GM18511 (cell line): ENCODE data around the gene IL1F10.

Experiments
- ATAC-seq: cut with Tn5 transposase; IDR thresholded peaks from one replicate; pipeline ENCODE4 v1.9.1; 2021; ENCODE audit warnings: mild to moderate bottlenecking, moderate library complexity; ENCODE audit not compliant: unreplicated experiment

The IL1F10 gene

GRCh38 chr2:113058998-113059960 is 8.5 kb upstream of the IL1F10 start, which contains the start of gene IL36RN:
IL36RN (plus strand) TSS chr2:113059198; CDS start chr2:113059439, 241 bp downstream.
- no peak for ATAC-seq

DNA sequence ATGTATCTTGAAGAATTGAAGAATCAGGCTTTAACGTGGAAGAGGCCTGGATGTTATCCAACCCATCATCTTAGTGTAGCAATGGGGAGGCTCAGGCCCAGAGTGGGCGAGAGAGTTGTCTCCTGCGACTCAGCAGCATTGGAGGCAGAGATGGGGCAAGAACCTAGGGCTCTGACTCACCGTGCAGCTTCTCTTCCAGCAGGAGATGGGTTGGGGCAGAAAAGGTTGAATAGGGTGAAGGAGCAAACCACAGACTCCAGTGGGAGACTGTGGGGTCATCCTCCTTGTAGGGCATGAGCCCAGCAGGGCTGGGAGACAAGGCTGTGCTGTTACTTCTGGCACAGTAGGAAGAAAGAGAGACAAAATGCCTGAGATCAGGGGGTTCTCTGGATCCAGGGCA is 7.4 kb upstream of the IL1F10 start:
- no peak for ATAC-seq

GRCh38 chr2:113060796-113061195 is 7.0 kb upstream of the IL1F10 start:
- no peak for ATAC-seq

- no peak for ATAC-seq
These were observed 6.5 kb upstream of the IL1F10 start for GRCh38 chr2:113061241-113061640.

GRCh38 chr2:113061896-113062770 is 5.6 kb upstream of the IL1F10 start:
- no peak for ATAC-seq

DNA sequence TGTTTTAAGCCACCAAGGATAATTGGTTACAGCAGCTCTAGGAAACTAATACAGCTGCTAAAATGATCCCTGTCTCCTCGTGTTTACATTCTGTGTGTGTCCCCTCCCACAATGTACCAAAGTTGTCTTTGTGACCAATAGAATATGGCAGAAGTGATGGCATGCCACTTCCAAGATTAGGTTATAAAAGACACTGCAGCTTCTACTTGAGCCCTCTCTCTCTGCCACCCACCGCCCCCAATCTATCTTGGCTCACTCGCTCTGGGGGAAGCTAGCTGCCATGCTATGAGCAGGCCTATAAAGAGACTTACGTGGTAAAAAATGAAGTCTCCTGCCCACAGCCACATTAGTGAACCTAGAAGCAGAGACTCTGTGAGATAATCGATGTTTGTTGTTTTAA is 3.5 kb upstream of the IL1F10 start:
- ATAC-seq: no peak

- no peak for ATAC-seq
These were observed 2.9 kb upstream of the IL1F10 start for GRCh38 chr2:113064898-113065297.

DNA sequence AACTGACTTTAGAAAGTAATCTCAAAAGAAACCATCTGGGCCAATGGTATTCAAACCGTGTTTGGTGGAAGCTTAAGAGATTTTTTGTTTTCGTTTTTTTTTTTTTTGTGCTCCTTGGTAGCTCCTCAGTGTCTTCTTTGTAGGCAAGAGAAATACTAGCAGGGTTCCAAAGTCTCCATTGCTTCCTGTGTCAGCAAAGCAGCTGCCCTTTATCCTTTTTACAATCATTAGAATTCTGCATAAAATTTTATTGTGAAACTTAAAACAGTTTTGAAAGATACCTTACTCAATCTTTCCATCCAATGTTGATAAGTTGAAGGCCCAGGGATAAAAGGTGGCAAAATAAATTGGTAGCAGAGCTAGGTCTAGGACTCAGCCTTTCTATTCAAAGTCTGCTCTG is 479 bp downstream of the IL1F10 start:
- no peak for ATAC-seq

DNA sequence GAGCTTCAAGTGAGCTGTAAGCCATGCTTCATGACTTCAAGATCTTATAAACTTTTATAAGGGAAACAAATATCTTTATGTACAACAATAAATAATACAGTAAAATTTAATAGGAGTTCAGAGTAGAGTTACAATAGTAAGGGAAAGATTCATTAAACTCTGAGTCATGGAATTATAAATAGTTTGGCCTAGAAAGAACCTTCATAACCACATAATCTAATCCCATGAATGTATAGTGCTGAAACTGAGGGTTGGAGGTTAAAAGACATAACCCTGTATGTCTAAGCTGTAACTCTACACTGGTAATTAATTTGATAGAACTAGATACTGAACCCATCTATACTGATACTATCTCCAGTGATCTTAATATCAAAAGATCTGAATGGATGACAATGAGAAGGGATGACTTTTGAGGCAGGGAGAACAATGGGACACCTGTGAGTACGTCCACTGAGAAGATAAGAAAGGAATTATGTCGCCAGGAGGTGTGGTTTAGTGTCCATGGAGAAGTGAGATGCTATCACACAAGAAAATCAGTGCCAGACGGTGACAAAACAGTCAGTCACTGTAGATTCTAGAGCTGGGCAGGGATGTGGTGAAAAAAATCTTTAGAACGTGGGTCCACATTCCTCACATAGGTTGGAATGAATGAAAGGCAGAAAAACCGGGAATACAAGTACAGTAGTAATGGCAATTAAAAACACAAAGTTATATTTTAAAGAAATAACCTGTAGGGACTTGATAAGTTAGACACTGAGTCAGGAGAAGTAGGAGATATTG is 1.1 kb downstream of the IL1F10 start:
- ATAC-seq: no peak

- ATAC-seq: no peak
These were observed 2.2 kb downstream of the IL1F10 start for GRCh38 chr2:113069676-113070605.

- ATAC-seq: no peak
These were observed 2.8 kb downstream of the IL1F10 start for GRCh38 chr2:113070606-113070975.

GRCh38 chr2:113072584-113072983 is 4.8 kb downstream of the IL1F10 start:
- no peak for ATAC-seq

GRCh38 chr2:113073325-113073834 is 5.6 kb downstream of the IL1F10 start:
- no peak for ATAC-seq

DNA sequence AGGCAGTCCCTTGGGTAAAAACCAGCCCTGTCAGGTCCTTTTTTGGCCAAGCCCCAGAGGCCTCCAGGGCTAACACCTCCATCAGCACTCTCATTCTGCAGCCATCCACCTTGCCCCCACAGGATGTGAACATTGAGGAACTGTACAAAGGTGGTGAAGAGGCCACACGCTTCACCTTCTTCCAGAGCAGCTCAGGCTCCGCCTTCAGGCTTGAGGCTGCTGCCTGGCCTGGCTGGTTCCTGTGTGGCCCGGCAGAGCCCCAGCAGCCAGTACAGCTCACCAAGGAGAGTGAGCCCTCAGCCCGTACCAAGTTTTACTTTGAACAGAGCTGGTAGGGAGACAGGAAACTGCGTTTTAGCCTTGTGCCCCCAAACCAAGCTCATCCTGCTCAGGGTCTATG is 7.3 kb downstream of the IL1F10 start:
- ATAC-seq: no peak

DNA sequence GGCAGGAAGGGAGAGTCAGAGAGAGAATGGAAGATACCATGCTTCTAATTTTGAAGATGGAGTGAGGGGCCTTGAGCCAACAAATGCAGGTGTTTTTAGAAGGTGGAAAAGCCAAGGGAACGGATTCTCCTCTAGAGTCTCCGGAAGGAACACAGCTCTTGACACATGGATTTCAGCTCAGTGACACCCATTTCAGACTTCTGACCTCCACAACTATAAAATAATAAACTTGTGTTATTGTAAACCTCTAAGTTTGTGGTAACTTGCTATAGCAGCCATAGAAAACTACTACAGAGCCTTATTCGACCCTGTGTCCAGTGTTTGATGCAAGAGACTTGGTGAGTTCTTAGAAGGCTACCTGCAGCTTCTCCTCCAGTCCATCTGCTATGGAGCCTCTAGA is 7.8 kb downstream of the IL1F10 start:
- ATAC-seq: no peak

GRCh38 chr2:113076954-113077669 is 9.3 kb downstream of the IL1F10 start:
- no peak for ATAC-seq

DNA sequence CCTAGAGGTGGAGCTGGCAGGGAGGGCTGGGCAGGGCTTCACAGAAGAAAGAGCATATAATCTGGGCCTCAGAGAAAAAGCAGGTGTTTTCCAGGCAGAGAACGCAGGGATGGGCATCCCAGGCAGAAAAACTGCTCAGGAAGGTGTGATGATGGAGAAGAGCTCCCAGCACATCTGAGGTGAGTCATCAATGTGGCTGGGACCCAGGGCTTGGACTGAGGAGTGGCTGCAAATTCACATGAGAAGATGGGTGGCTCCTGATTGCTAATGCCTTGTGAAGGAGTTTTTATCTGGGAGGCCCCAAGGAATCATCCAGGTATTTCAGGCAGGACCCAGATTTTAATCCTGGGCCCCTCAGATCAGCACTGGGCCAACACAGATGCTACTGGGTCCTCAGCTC is 10.2 kb downstream of the IL1F10 start:
- no peak for ATAC-seq

DNA sequence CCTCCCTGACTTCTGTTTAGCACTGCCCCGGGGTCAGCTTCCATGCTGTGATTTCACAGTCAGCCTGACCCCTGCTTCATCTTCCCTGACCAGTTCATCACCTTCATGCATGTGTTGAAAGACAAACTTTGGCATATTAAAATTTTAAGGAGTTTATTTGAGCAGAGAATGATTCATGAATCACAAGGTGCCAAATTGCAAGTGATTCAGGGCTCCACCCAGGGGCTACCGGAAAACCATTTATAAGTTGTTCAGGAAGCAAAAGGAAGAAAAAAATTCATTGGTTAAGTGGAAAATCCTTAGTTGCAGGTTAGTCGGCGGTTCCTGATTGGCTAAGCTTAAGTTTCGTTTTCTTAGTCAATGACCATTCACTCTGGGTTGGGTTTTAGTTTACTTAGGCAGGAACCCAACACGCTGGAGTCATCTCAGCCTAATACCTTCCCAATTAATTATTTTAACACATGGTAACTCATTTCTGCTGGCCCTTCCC is 10.6 kb downstream of the IL1F10 start:
- ATAC-seq: no peak

DNA sequence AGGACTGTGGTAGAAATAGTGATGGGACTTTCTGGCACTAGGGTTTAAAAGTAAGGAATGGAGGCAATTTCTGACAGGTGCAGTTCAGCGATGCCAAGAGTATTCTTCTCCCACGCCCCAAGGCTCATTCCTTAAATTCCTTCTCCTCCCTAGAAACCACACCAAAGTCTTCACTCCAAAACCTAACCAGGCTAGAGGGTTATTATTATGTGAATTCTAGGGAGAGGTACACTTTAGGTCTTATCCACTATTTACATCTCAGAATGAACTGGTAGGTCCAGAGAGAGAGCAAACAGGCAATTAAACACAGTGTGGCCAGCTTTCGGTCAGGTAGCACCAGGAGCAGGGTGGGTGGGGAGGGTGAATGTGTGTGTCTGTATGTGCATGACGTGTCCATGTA is 11.4 kb downstream of the IL1F10 start:
- ATAC-seq: no peak
